IMR-90 (cell line): ENCODE results near the gene SERPINC1.

ENCODE experiments used
- BHLHE40 ChIP-seq: fragments of 150-350 bp; IDR thresholded peaks from 2 replicates; pipeline ENCODE4 v1.6.1; 2016; ENCODE audit warnings: mild to moderate bottlenecking, low read depth, low read length
- CHD1 ChIP-seq: IDR thresholded peaks from 2 replicates; pipeline ENCODE4 v1.6.1; 2012; ENCODE audit warnings: low read depth, low read length, improper control_type of control experiment
- CTCF ChIP-seq: conservative IDR thresholded peaks from 2 replicates; pipeline ENCODE4 v1.5.1; 2012; ENCODE audit warnings: mild to moderate bottlenecking, low read depth, low read length, improper control_type of control experiment
- ELK1 ChIP-seq: fragments of 150-350 bp; IDR thresholded peaks from 2 replicates; pipeline ENCODE4 v1.6.1; 2016; ENCODE audit warnings: low read depth, mild to moderate bottlenecking, low read length, moderate library complexity, borderline replicate concordance
- MAFK ChIP-seq: IDR thresholded peaks from 2 replicates; pipeline ENCODE4 v1.6.1; 2012; ENCODE audit warnings: low read depth, low read length, improper control_type of control experiment
- MAZ ChIP-seq: IDR thresholded peaks from 2 replicates; pipeline ENCODE4 v1.6.1; 2012; ENCODE audit warnings: low read depth, mild to moderate bottlenecking, low read length, improper control_type of control experiment, moderate library complexity, borderline replicate concordance
- MXI1 ChIP-seq: IDR thresholded peaks from 2 replicates; pipeline ENCODE4 v1.6.1; 2012; ENCODE audit warnings: low read depth, mild to moderate bottlenecking, low read length, moderate library complexity, borderline replicate concordance
- NFE2L2 ChIP-seq: fragments of 150-350 bp; IDR thresholded peaks from 2 replicates; pipeline ENCODE4 v1.6.1; 2016; ENCODE audit warnings: low read depth, mild to moderate bottlenecking, low read length
- POLR2A ChIP-seq: IDR thresholded peaks from 2 replicates; pipeline ENCODE4 v1.6.1; 2012; ENCODE audit warnings: mild to moderate bottlenecking, low read depth, low read length
- RAD21 ChIP-seq: IDR thresholded peaks from 2 replicates; pipeline ENCODE4 v1.6.1; 2012; ENCODE audit warnings: low read length, improper control_type of control experiment
- RCOR1 ChIP-seq: IDR thresholded peaks from 2 replicates; pipeline ENCODE4 v1.6.1; 2012; ENCODE audit warnings: mild to moderate bottlenecking, low read length, improper control_type of control experiment; ENCODE audit not compliant: insufficient replicate concordance
- RFX5 ChIP-seq: IDR thresholded peaks from 2 replicates; pipeline ENCODE4 v1.8.0; 2012; ENCODE audit warnings: low read depth, mild to moderate bottlenecking, low read length, moderate library complexity
- SMC3 ChIP-seq: fragments of 150-350 bp; IDR thresholded peaks from 2 replicates; pipeline ENCODE4 v1.6.1; 2016; ENCODE audit warnings: low read depth, mild to moderate bottlenecking, antibody characterized with exemption, low read length, moderate library complexity
- USF2 ChIP-seq: fragments of 150-350 bp; IDR thresholded peaks from 2 replicates; pipeline ENCODE4 v1.6.1; 2017; ENCODE audit warnings: mild to moderate bottlenecking, antibody characterized with exemption, low read length, low read depth

GRCh38 chr1:173860065-173860464, 57.1 kb downstream of the SERPINC1 start:
- TF ChIP-seq CTCF (no peak), CHD1 (no peak), POLR2A (0 out of 2 replicates have a peak, but pooled peaks have one; percentile 16), USF2 (no peak), MXI1 (no peak), SMC3 (no peak), RFX5 (no peak), MAFK (no peak), BHLHE40 (no peak), RAD21 (no peak), RCOR1 (no peak), ELK1 (no peak), MAZ (no peak), NFE2L2 (no peak)
